Erythroblast (primary cell): ENCODE results near the gene NKAIN1.

ENCODE experiments used
- GATA1 ChIP-seq: IDR thresholded peaks from 2 replicates; pipeline ENCODE4 v1.6.1; 2011; ENCODE audit warnings: low read depth, mild to moderate bottlenecking, control low read depth, low read length, moderate library complexity
- POLR2A ChIP-seq: IDR thresholded peaks from 2 replicates; pipeline ENCODE4 v1.6.1; 2011; ENCODE audit warnings: mild to moderate bottlenecking, low read length

DNA sequence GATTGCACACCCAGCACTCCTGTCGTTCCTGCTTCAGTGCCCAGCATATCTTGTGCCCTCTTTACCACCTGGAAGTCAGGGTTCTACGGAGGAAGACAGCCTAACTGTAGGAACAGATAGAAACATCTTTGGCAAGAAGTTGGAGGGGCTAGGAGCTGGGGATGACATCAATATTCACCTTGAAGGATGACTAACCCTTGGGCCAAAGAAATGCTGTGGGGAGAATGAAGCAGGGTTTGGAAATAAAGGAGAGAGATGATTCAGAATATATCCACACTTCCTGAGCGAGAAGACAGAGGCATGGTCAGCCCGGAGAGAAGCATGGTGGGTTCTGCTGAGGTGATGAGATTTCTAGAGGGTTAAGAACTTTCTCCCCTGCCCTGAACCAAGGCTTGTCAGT, 4.6 kb upstream of the NKAIN1 start:
- TF ChIP-seq POLR2A (no peak), GATA1 (no peak)
